ENCODE data around the gene ROGDI.

Gene ROGDI

DNA sequence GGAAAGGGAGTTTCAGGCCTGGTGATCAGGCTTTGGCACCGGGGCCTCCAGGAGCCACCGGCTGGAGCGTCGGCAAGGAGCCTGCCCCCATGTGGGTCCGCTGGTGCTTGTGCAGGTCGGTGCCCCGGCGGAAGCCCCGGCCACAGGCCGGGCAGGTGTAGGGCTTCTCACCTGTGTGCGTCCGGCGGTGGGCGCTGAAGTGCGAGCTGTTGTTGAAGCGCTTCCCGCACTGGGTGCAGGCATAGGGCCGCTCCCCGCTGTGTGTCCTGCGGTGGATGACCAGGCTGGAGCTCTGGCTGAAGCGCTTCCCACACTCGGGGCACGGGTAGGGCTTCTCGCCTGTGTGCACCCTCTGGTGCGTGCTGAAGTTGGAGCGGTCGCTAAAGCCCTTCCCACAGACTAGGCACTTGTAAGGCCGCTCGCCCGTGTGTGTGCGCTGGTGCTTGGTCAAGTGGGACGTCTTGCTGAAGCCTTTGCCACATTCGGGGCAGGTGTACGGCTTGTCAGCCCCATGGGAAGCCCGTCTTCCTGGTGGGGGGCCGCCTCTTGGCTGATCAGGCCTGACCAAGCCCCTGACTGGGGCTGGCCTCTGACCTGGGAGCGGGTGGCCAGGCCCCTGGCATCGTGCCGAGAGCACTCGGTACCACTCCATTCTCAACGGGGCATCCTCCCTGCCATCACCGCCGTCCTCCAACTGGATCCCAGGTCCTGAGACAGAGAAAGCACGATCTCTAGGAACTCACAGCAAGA lies 49.9 kb downstream of the ROGDI start:
- H3K9me3 ChIP-seq (ENCODE audit: control insufficient read depth, insufficient read depth, low read length): no peaks in the 10 kb centered on the region
- H3K4me3 ChIP-seq (ENCODE audit: low read length): no peak overlapping the region
- no peaks in the 10 kb centered on the region for H3K4me1 ChIP-seq (ENCODE audit: control insufficient read depth, insufficient read depth, low read length)
- no peak for DNase-seq (ENCODE audit: low read depth, low spot score)
- no CpG with 5 or more reads among the region's 44 CpGs for WGBS (ENCODE audit: insufficient coverage, insufficient read length)
- H3K36me3 ChIP-seq (ENCODE audit: control insufficient read depth, insufficient read depth, low read length): peaks cover 29% of the 10 kb centered on the region
- no peak overlapping the region for H3K27ac ChIP-seq (ENCODE audit: low read length)
- H3K27me3 ChIP-seq (ENCODE audit: control insufficient read depth, insufficient read depth, low read length): no peaks in the 10 kb centered on the region

DNA sequence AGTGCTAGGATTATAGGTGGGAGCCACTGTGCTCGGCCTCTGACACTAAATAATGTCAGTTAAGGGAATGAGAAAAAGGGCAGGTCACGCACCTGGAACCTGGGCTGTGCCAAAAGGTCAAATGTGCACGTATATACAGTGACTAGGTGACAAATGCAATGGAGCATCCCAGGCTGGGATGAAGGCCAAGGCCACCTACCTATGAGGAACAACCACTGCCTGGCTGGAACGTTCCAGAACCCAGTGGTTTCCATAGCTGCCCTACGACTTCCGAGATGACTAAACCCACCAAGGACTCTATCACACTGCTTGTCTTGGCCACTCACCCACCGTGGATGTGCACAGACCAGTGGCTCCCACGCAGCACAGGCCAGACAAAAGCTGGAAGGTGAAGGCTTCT lies 51.5 kb downstream of the ROGDI start:
- peaks cover 28% of the 10 kb centered on the region for H3K36me3 ChIP-seq (ENCODE audit: control insufficient read depth, insufficient read depth, low read length)
- no peaks in the 10 kb centered on the region for H3K4me1 ChIP-seq (ENCODE audit: control insufficient read depth, insufficient read depth, low read length)
- DNase-seq (ENCODE audit: low read depth, low spot score): no peak
- no peaks in the 10 kb centered on the region for H3K9me3 ChIP-seq (ENCODE audit: control insufficient read depth, insufficient read depth, low read length)
- no CpG with 5 or more reads among the region's 8 CpGs for WGBS (ENCODE audit: insufficient coverage, insufficient read length)
- no peaks in the 10 kb centered on the region for H3K27me3 ChIP-seq (ENCODE audit: control insufficient read depth, insufficient read depth, low read length)
- H3K4me3 ChIP-seq (ENCODE audit: low read length): no peak overlapping the region
- no peak overlapping the region for H3K27ac ChIP-seq (ENCODE audit: low read length)

- no peak for DNase-seq (ENCODE audit: low read depth, low spot score)
- WGBS (ENCODE audit: insufficient coverage, insufficient read length): no CpG with 5 or more reads among the region's 10 CpGs
- Histone ChIP-seq H3K36me3 (ENCODE audit: control insufficient read depth, insufficient read depth, low read length) (peaks cover 24% of the 10 kb centered on the region), H3K9me3 (ENCODE audit: control insufficient read depth, insufficient read depth, low read length) (no peaks in the 10 kb centered on the region), H3K4me1 (ENCODE audit: control insufficient read depth, insufficient read depth, low read length) (no peaks in the 10 kb centered on the region), H3K4me3 (ENCODE audit: low read length) (no peak overlapping the region), H3K27ac (ENCODE audit: low read length) (no peak overlapping the region), H3K27me3 (ENCODE audit: control insufficient read depth, insufficient read depth, low read length) (no peaks in the 10 kb centered on the region)
Observed at GRCh38 chr16:4749700-4750257, 52.7 kb downstream of the ROGDI start.

DNA sequence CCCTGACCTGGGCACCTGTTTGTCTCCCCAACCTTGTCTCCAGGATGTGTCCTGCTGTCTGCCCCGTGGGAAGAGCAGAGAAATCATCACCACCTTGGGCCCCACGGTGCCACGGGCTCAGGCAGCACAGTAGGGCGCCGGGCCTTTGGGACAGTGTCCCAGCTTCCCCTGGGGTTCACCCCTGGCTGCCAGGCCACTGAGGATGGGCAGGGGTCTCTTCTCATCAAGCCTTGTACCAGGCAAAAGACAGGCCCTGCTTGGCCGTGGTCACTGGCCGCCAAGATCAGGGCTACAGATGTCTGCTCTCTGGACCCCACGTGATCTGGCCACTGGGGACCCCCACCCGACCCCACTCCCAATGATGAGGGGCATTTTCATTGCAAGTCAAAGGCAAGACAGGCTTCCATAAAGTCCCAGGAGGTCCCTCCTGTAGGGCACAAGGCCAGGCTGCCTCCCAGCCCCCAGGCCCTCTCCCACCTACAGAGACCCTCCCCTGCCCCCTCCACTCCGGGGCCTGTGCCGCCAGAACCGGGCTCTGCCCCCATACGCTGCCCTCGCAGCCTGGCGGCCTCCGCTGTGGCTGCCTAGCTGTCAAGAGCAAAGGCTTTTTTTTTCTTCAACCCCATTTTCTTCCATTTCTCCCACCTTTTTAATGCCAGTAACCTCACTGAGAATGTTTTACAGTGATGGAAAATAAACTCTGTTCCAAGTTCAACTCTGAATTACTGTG lies 53.6 kb downstream of the ROGDI start:
- Histone ChIP-seq H3K27ac (ENCODE audit: low read length) (no peak overlapping the region), H3K36me3 (ENCODE audit: control insufficient read depth, insufficient read depth, low read length) (peaks cover 24% of the 10 kb centered on the region), H3K4me1 (ENCODE audit: control insufficient read depth, insufficient read depth, low read length) (no peaks in the 10 kb centered on the region), H3K9me3 (ENCODE audit: control insufficient read depth, insufficient read depth, low read length) (no peaks in the 10 kb centered on the region), H3K4me3 (ENCODE audit: low read length) (no peak overlapping the region), H3K27me3 (ENCODE audit: control insufficient read depth, insufficient read depth, low read length) (no peaks in the 10 kb centered on the region)
- whole genome bisulfite sequencing (ENCODE audit: insufficient coverage, insufficient read length): no CpG with 5 or more reads among the region's 16 CpGs
- DNase-seq (ENCODE audit: low read depth, low spot score): no peak

GRCh38 chr16:4747906-4748681 lies 54.3 kb downstream of the ROGDI start:
- WGBS (ENCODE audit: insufficient coverage, insufficient read length): no CpG with 5 or more reads among the region's 14 CpGs
- Histone ChIP-seq H3K9me3 (ENCODE audit: control insufficient read depth, insufficient read depth, low read length) (no peaks in the 10 kb centered on the region), H3K4me1 (ENCODE audit: control insufficient read depth, insufficient read depth, low read length) (no peaks in the 10 kb centered on the region; the same call in 1 of the 2 replicates), H3K36me3 (ENCODE audit: control insufficient read depth, insufficient read depth, low read length) (peaks cover 21% of the 10 kb centered on the region), H3K4me3 (ENCODE audit: low read length) (no peak overlapping the region), H3K27ac (ENCODE audit: low read length) (no peak overlapping the region), H3K27me3 (ENCODE audit: control insufficient read depth, insufficient read depth, low read length) (no peaks in the 10 kb centered on the region)
- DNase-seq (ENCODE audit: low read depth, low spot score): no peak

GRCh38 chr16:4746991-4747574 lies 55.4 kb downstream of the ROGDI start:
- WGBS (ENCODE audit: insufficient coverage, insufficient read length): no CpG with 5 or more reads among the region's 15 CpGs
- H3K27me3 ChIP-seq (ENCODE audit: control insufficient read depth, insufficient read depth, low read length): no peaks in the 10 kb centered on the region
- H3K4me1 ChIP-seq (ENCODE audit: control insufficient read depth, insufficient read depth, low read length): no peaks in the 10 kb centered on the region; the same call in 1 of the 2 replicates
- no peak overlapping the region for H3K27ac ChIP-seq (ENCODE audit: low read length)
- no peak overlapping the region for H3K4me3 ChIP-seq (ENCODE audit: low read length)
- no peaks in the 10 kb centered on the region for H3K9me3 ChIP-seq (ENCODE audit: control insufficient read depth, insufficient read depth, low read length)
- peaks cover 13% of the 10 kb centered on the region for H3K36me3 ChIP-seq (ENCODE audit: control insufficient read depth, insufficient read depth, low read length)
- no peak for DNase-seq (ENCODE audit: low read depth, low spot score)
